PFSK-1 (cell line): ENCODE measurements around the gene FOXP2.

Source experiments
- FOXP2 ChIP-seq: optimal IDR thresholded peaks from 2 replicates; pipeline ENCODE3; 2011; ENCODE audit warnings: borderline replicate concordance, control low read depth, inconsistent platforms; ENCODE audit not compliant: insufficient read depth; ENCODE audit errors: extremely low read length, extremely low read depth
- POLR2AphosphoS5 ChIP-seq: IDR thresholded peaks from 2 replicates; pipeline ENCODE4 v1.6.1; 2012; ENCODE audit warnings: low read depth, mild to moderate bottlenecking, control low read depth, low read length, moderate library complexity
- SIN3A ChIP-seq: IDR thresholded peaks from 2 replicates; pipeline ENCODE4 v1.6.1; 2012; ENCODE audit warnings: mild to moderate bottlenecking, low read length, moderate library complexity, borderline replicate concordance; ENCODE audit not compliant: insufficient read depth
- TAF1 ChIP-seq: IDR thresholded peaks from 2 replicates; pipeline ENCODE4 v1.6.1; 2012; ENCODE audit warnings: low read length, control low read depth, borderline replicate concordance; ENCODE audit not compliant: insufficient read depth
- TF ChIP-seq, protein P1 (sequence below), 2 experiments: IDR thresholded peaks; 2 replicates each; pipeline versions ENCODE4 v1.6.1 to v1.8.0; 2011 to 2012; ENCODE audit warnings: low read depth in 2 of 2, low read length in 2 of 2, control low read depth in 1 of 2, inconsistent platforms in 1 of 2, mild to moderate bottlenecking in 1 of 2, moderate library complexity in 1 of 2; ENCODE audit not compliant: insufficient read depth in 1 of 2

DNA sequence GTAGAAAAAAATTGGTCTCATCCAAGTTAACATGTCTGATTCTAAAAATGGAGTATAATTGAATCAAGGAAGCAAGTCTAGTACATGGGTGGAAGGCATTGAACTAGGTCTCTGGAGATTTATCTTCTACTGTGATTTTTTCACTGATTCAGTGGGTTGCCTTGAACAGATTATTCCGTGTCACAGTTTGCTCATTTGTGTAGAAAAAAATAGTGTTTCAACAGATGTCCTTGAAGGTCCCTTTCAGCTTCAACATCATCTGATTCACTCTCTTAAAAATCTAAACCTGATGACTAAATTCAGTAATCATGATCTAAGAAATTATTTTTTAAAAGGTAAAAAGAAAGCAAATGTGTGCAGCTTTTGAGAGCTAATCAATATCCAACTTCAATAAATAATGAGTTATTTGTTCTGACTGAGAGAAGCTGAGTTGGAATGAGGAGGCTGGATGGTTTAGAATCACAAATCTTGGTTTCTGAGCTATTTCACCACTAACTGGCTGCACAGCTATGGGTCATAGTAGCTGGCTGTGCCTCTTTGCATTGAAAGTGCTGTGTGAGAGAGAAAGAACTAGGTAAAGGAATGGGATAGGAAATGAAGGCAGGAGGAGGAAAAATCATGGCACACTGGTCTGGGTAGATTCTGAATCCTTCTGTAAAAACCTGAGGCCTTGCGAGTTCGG lies 285.8 kb downstream of the FOXP2 start:
- TF ChIP-seq SIN3A (no peak), TAF1 (no peak), POLR2AphosphoS5 (no peak), FOXP2 (no peak)
- TF ChIP-seq, protein P1, sequence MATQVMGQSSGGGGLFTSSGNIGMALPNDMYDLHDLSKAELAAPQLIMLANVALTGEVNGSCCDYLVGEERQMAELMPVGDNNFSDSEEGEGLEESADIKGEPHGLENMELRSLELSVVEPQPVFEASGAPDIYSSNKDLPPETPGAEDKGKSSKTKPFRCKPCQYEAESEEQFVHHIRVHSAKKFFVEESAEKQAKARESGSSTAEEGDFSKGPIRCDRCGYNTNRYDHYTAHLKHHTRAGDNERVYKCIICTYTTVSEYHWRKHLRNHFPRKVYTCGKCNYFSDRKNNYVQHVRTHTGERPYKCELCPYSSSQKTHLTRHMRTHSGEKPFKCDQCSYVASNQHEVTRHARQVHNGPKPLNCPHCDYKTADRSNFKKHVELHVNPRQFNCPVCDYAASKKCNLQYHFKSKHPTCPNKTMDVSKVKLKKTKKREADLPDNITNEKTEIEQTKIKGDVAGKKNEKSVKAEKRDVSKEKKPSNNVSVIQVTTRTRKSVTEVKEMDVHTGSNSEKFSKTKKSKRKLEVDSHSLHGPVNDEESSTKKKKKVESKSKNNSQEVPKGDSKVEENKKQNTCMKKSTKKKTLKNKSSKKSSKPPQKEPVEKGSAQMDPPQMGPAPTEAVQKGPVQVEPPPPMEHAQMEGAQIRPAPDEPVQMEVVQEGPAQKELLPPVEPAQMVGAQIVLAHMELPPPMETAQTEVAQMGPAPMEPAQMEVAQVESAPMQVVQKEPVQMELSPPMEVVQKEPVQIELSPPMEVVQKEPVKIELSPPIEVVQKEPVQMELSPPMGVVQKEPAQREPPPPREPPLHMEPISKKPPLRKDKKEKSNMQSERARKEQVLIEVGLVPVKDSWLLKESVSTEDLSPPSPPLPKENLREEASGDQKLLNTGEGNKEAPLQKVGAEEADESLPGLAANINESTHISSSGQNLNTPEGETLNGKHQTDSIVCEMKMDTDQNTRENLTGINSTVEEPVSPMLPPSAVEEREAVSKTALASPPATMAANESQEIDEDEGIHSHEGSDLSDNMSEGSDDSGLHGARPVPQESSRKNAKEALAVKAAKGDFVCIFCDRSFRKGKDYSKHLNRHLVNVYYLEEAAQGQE (IDR thresholded peaks at IDR 0.05; ENCODE audit: insufficient read depth in 1 of 2, low read depth in 2 of 2, low read length in 2 of 2) = no peak
